NCI-H2029 treated with DMSO at 0.1 percent for 48 hours (cell line): ENCODE measurements around the gene PARD6A.

Experiments used
- DNase-seq: peaks from one replicate; lab custom pipeline; 2025; lab: John Stamatoyannopoulos, UW

Gene PARD6A

GRCh38 chr16:67694611-67695010, 33.9 kb downstream of the PARD6A start:
- DNase-seq = no peak

GRCh38 chr16:67697422-67698185, 36.8 kb downstream of the PARD6A start:
- no peak for DNase-seq

GRCh38 chr16:67699265-67699664, 38.5 kb downstream of the PARD6A start:
- DNase-seq = no peak

- DNase-seq = no peak
Measured at GRCh38 chr16:67701420-67701819, 40.7 kb downstream of the PARD6A start.

DNA sequence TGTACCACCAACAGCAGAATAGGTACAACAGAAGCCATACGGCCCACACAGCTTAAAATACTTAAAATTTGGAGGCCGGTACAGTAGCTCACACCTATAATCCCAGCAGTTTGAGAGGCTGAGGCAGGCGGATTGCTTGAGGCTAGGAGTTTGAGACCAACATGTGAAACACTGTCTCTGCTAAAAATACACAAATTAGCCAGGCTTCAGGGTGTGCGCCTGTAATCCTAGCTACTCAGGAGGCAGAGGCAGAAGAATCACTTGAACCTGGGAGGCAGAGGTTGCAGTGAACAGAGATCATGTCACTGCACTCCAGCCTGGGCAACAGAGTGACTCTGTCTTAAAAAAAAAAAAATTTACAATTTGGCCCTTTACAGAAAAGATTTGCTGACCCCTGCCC, 41.4 kb downstream of the PARD6A start:
- DNase-seq = no peak

GRCh38 chr16:67703626-67704025, 42.9 kb downstream of the PARD6A start:
- no peak for DNase-seq

GRCh38 chr16:67704110-67704509, 43.4 kb downstream of the PARD6A start:
- no peak for DNase-seq

DNA sequence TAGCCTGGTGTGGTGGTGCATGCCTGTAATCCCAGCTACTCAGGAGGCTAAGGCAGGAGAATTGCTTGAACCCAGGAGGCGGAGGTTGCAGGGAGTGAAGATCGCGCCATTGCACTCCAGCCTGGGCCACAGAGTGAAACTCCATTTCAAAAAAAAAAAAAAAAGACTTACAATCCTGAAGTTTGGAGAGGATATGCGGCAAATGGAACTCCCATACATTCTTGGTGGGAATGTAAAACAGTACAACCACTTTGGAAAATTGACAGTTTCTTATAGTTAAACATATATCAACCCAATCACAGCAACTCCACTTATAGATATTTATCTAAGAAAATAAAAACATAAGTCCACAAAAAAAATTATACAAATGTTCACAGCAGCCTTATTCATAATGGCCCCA, 46.5 kb downstream of the PARD6A start:
- no peak for DNase-seq

GRCh38 chr16:67707790-67708189, 47.0 kb downstream of the PARD6A start:
- no peak for DNase-seq

DNA sequence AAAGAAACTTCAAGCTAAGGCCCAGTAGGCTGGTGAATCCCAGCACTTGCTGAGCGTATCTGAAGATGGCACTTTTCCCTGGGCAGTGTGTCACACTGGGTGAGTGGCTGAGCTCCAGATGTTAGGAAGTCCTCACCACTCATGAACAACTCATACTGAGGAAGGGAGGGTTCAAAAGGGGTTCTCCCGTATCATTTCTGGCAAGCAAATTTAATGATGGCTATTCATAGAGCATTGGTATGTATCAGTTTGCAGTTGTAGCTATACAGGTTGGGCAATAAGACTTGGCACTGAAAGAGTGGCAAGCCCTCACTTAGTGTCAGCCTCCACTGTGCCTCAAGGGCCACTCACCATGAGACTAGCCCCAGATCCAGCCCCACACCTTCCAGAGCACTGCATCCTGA, 47.6 kb downstream of the PARD6A start:
- DNase-seq = no peak

DNA sequence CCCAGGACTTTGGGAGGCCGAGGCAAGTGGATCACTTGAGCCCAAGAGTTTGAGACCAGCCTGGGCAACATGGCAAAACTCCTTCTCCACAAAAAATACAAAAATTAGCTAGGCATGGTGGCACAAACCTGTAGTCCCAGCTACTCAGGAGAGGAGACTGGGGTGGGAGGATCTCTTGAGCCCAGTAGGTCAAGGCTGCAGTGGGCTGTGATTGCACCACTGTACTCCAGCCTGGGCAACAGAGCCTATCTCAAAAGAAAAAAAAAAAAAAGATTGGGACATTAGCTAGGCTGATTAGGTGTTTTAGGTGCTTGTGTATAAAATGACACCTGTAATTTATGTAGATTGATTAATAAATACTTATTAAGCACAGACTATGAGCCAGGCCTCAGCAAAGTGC, 48.3 kb downstream of the PARD6A start:
- DNase-seq = no peak

- DNase-seq = no peak
Measured at GRCh38 chr16:67710607-67711006, 49.8 kb downstream of the PARD6A start.
